ENCODE measurements around the gene DUSP7.

DUSP7 gene

DNA sequence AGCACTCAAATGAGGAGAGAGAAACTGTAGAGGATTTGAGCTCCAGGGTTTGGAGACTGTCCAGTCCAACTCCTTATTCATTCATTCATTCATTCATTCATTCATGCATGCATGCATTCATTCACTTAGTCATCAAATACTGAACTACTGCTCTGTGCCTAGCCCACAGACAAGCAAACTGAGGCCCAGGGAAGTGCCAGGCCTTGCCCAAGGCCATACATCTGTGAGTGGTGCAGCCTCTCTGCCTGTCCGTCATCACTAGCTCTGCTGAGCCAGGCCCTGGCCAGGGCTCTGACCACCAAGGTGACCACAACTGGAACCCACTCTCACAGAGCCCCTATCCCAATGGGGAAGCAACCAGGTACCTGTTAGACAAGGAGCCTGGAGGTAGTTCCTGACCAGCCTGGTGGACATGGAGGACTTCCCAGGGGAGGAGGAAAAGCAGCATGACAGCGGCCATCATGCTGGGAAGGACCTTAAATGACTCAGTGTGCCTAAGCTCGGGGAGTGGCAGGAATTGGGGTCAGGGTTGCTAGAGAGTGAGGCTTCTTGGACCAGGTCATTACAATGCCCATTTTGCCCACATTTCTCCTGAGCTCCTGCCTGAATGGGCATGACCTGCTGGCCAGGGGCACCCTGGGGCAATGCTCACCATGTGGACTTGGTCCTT lies 33.1 kb downstream of the DUSP7 start:
- Histone ChIP-seq H3K9ac (ENCODE audit: low read length) (no peak overlapping the region), H3K4me3 (ENCODE audit: insufficient read depth in 1 of 2, low read depth in 1 of 2, low read length in 2 of 2) (no peak overlapping the region), H3K27me3 (ENCODE audit: control insufficient read depth in 1 of 2, insufficient read depth in 1 of 2, low read length in 2 of 2) (no peaks in the 10 kb centered on the region), H4K91ac (ENCODE audit: low read length) (peak overlapping the region; percentile 58), H3K4ac (ENCODE audit: low read depth in 1 of 2, low read length in 2 of 2) (peak overlapping the region in 1 of 2 experiments; percentile 20), H2BK120ac (ENCODE audit: low read depth, low read length) (no peak overlapping the region), H3K4me1 (ENCODE audit: control insufficient read depth, insufficient read depth, low read depth, low read length) (peaks cover 14% of the 10 kb centered on the region), H3K36me3 (ENCODE audit: control insufficient read depth in 1 of 2, insufficient read depth in 2 of 2, low read depth in 1 of 2, low read length in 2 of 2) (no peaks in the 10 kb centered on the region), H2BK15ac (ENCODE audit: low read depth, poor library complexity, severe bottlenecking) (peak overlapping the region; percentile 71), H3K9me3 (ENCODE audit: control insufficient read depth, low read length) (no peaks in the 10 kb centered on the region), H3K4me2 (ENCODE audit: low read length, poor library complexity, severe bottlenecking) (no peak overlapping the region), H2AFZ (ENCODE audit: low read depth, low read length) (no peak overlapping the region), H2AK5ac (ENCODE audit: low read length, severe bottlenecking) (no peak overlapping the region), H3K27ac (ENCODE audit: low read length, poor library complexity, severe bottlenecking) (no peak overlapping the region), H4K8ac (ENCODE audit: low read length) (peak overlapping the region; percentile 8), H3K79me1 (replicated peaks; ENCODE audit: low read length, poor library complexity, severe bottlenecking) (no peaks in the 10 kb centered on the region), H2BK5ac (ENCODE audit: low read depth, low read length, poor library complexity, severe bottlenecking) (no peak overlapping the region), H3K18ac (ENCODE audit: low read depth in 1 of 2, low read length in 2 of 2) (peak overlapping the region in 1 of 2 experiments; percentile 11), H3K23ac (ENCODE audit: low read length in 2 of 2) (no peak overlapping the region), H3K14ac (ENCODE audit: low read length in 2 of 2) (peak overlapping the region in 1 of 2 experiments; percentile 5), H2BK12ac (ENCODE audit: low read length in 2 of 2) (peak overlapping the region in 1 of 2 experiments; percentile 29)
- DNase-seq, result no peak
- WGBS, result 92% methylated on average over 3 of the region's 3 CpGs

DNA sequence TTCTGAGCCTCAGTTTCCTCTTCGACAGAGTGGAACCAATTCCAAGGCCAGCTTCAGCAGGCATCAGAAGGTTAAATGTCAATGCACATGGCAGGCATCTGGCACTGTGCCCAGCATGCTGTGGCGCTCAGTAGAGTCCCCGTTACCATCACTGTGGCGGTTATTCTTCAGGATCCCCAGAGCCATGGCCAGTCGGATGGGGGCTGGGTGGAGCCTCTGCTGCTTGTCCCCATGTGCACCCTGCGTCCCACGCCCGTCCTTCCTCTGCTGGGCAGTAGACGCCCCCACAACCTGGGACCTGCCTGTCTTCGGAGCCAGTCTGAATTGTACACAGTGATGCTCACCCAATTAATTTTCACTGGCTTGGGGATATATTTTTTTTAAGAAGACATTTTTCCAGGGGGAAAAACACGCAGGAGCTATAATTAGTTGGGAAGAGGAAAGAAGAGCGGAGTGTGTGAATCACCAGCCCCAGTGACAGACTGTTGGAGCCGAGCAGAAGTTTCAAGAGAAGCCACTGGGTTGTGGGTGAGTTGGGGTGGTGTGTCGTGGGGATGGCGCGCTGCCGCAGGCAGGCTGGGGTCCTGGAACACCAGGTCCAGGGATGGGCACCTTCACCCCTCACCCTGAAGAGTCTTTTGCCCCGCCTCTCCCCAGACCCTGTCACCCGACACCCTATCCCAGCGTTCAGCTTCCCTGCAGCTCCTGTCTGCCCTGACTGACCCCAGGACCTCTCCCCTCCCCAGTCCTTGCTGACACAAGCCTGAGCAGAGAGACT lies 33.9 kb downstream of the DUSP7 start:
- Histone ChIP-seq H3K36me3 (ENCODE audit: control insufficient read depth in 1 of 2, insufficient read depth in 2 of 2, low read depth in 1 of 2, low read length in 2 of 2) (no peaks in the 10 kb centered on the region), H3K9me3 (ENCODE audit: control insufficient read depth, low read length) (no peaks in the 10 kb centered on the region), H2AK5ac (ENCODE audit: low read length, severe bottlenecking) (no peak overlapping the region), H3K4me2 (ENCODE audit: low read length, poor library complexity, severe bottlenecking) (no peak overlapping the region), H3K23ac (ENCODE audit: low read length in 2 of 2) (no peak overlapping the region), H3K4ac (ENCODE audit: low read depth in 1 of 2, low read length in 2 of 2) (no peak overlapping the region), H3K27ac (ENCODE audit: low read length, poor library complexity, severe bottlenecking) (no peak overlapping the region), H3K14ac (ENCODE audit: low read length in 2 of 2) (no peak overlapping the region), H2BK12ac (ENCODE audit: low read length in 2 of 2) (no peak overlapping the region), H4K91ac (ENCODE audit: low read length) (peak overlapping the region; percentile 58), H2BK15ac (ENCODE audit: low read depth, poor library complexity, severe bottlenecking) (no peak overlapping the region), H2AFZ (ENCODE audit: low read depth, low read length) (no peak overlapping the region), H3K18ac (ENCODE audit: low read depth in 1 of 2, low read length in 2 of 2) (no peak overlapping the region), H3K4me1 (ENCODE audit: control insufficient read depth, insufficient read depth, low read depth, low read length) (peaks cover 14% of the 10 kb centered on the region), H3K9ac (ENCODE audit: low read length) (no peak overlapping the region), H2BK5ac (ENCODE audit: low read depth, low read length, poor library complexity, severe bottlenecking) (no peak overlapping the region), H2BK120ac (ENCODE audit: low read depth, low read length) (no peak overlapping the region), H3K79me1 (replicated peaks; ENCODE audit: low read length, poor library complexity, severe bottlenecking) (no peaks in the 10 kb centered on the region), H4K8ac (ENCODE audit: low read length) (peak overlapping the region; percentile 14), H3K27me3 (ENCODE audit: control insufficient read depth in 1 of 2, insufficient read depth in 1 of 2, low read length in 2 of 2) (no peaks in the 10 kb centered on the region), H3K4me3 (ENCODE audit: insufficient read depth in 1 of 2, low read depth in 1 of 2, low read length in 2 of 2) (no peak overlapping the region)
- DNase-seq, result peak; percentile 64
- WGBS, result 78% methylated on average over 13 of the region's 20 CpGs

DNA sequence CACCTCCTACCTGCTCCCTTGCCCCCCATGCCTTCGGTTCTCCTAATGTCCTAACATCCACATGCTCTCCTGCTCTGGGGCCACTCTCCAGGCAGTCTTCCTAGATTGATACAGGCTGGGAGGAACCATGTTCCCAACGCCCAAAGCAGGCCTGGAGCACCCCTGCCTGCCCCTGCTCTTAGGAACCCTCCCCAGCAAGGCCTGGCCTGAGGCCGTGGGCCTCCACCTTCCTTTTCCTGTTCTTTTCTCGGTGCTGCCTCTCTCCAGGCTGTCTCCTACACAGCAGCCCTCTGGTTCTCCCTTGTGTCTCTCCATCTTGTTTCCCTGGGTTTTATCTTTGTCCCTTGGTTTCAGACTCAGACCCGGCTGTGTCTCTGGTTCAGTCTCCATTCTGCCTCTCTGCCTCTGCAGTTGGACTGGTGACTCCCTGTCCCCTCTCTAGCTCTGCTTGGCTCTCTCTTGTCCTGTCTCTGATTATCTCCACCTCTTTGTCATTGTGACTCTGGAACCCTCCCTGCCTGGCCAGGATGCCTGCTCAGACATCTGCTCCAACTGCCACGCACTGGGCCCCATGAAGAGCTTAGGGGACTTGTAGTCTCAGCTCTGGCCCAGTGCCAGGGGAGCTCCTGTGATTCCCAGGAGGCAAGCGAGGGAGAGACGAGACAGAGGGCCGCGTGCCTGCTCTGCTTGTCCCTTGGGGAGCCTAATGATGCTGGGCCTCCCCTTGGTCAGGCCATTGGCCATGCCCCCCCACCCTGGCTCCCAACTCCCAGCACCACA lies 34.7 kb downstream of the DUSP7 start:
- 85% methylated on average over 10 of the region's 10 CpGs for WGBS
- Histone ChIP-seq H2AFZ (ENCODE audit: low read depth, low read length) (no peak overlapping the region), H3K36me3 (ENCODE audit: control insufficient read depth in 1 of 2, insufficient read depth in 2 of 2, low read depth in 1 of 2, low read length in 2 of 2) (no peaks in the 10 kb centered on the region), H3K4me3 (ENCODE audit: insufficient read depth in 1 of 2, low read depth in 1 of 2, low read length in 2 of 2) (no peak overlapping the region), H4K8ac (ENCODE audit: low read length) (no peak overlapping the region), H2BK15ac (ENCODE audit: low read depth, poor library complexity, severe bottlenecking) (no peak overlapping the region), H3K79me1 (replicated peaks; ENCODE audit: low read length, poor library complexity, severe bottlenecking) (no peaks in the 10 kb centered on the region), H2AK5ac (ENCODE audit: low read length, severe bottlenecking) (no peak overlapping the region), H3K9ac (ENCODE audit: low read length) (no peak overlapping the region), H4K91ac (ENCODE audit: low read length) (peak overlapping the region; percentile 3), H3K4ac (ENCODE audit: low read depth in 1 of 2, low read length in 2 of 2) (no peak overlapping the region), H2BK5ac (ENCODE audit: low read depth, low read length, poor library complexity, severe bottlenecking) (no peak overlapping the region), H3K9me3 (ENCODE audit: control insufficient read depth, low read length) (no peaks in the 10 kb centered on the region), H2BK120ac (ENCODE audit: low read depth, low read length) (no peak overlapping the region), H3K18ac (ENCODE audit: low read depth in 1 of 2, low read length in 2 of 2) (peak overlapping the region in 1 of 2 experiments; percentile 21), H3K27me3 (ENCODE audit: control insufficient read depth in 1 of 2, insufficient read depth in 1 of 2, low read length in 2 of 2) (no peaks in the 10 kb centered on the region), H3K14ac (ENCODE audit: low read length in 2 of 2) (no peak overlapping the region), H2BK12ac (ENCODE audit: low read length in 2 of 2) (no peak overlapping the region), H3K4me1 (ENCODE audit: control insufficient read depth, insufficient read depth, low read depth, low read length) (peaks cover 14% of the 10 kb centered on the region), H3K27ac (ENCODE audit: low read length, poor library complexity, severe bottlenecking) (no peak overlapping the region), H3K4me2 (ENCODE audit: low read length, poor library complexity, severe bottlenecking) (no peak overlapping the region), H3K23ac (ENCODE audit: low read length in 2 of 2) (no peak overlapping the region)
- peak; percentile 9 for DNase-seq

DNA sequence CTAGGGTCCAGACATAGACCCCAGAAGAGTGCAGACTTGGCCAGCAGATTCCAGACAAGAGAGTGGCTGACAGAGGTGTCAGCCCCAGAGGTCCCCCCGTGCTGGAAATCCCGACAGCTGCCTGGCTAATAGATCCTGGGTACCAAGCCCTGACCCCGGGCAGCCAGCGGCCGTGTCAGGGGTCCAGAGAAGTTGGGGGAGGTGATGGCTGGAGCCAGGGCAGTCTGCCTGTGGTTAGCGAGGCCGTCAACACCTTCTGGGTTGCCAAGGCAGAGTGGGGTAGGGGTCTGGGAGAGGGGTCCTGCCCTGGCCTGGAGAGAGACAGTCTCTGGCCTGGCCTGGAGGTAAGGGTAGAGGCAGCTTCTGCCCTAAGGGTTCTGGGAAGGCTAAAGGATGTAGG lies 35.6 kb downstream of the DUSP7 start:
- DNase-seq, result no peak
- no peak overlapping the region for H3K18ac ChIP-seq (ENCODE audit: low read depth in 1 of 2, low read length in 2 of 2)
- H2BK12ac ChIP-seq (ENCODE audit: low read length in 2 of 2), result no peak overlapping the region
- no peaks in the 10 kb centered on the region for H3K79me1 ChIP-seq (replicated peaks; ENCODE audit: low read length, poor library complexity, severe bottlenecking)
- H3K27ac ChIP-seq (ENCODE audit: low read length, poor library complexity, severe bottlenecking), result no peak overlapping the region
- no peak overlapping the region for H2BK120ac ChIP-seq (ENCODE audit: low read depth, low read length)
- H3K4me3 ChIP-seq (ENCODE audit: insufficient read depth in 1 of 2, low read depth in 1 of 2, low read length in 2 of 2), result no peak overlapping the region
- no peak overlapping the region for H2AK5ac ChIP-seq (ENCODE audit: low read length, severe bottlenecking)
- H3K4me1 ChIP-seq (ENCODE audit: control insufficient read depth, insufficient read depth, low read depth, low read length), result peaks cover 14% of the 10 kb centered on the region
- no peak overlapping the region for H3K4me2 ChIP-seq (ENCODE audit: low read length, poor library complexity, severe bottlenecking)
- H3K4ac ChIP-seq (ENCODE audit: low read depth in 1 of 2, low read length in 2 of 2), result peak overlapping the region in 1 of 2 experiments; percentile 13
- H2BK5ac ChIP-seq (ENCODE audit: low read depth, low read length, poor library complexity, severe bottlenecking), result no peak overlapping the region
- no peak overlapping the region for H3K23ac ChIP-seq (ENCODE audit: low read length in 2 of 2)
- H2AFZ ChIP-seq (ENCODE audit: low read depth, low read length), result no peak overlapping the region
- no peak overlapping the region for H3K14ac ChIP-seq (ENCODE audit: low read length in 2 of 2)
- H3K27me3 ChIP-seq (ENCODE audit: control insufficient read depth in 1 of 2, insufficient read depth in 1 of 2, low read length in 2 of 2), result no peaks in the 10 kb centered on the region
- no peak overlapping the region for H4K8ac ChIP-seq (ENCODE audit: low read length)
- H3K9ac ChIP-seq (ENCODE audit: low read length), result no peak overlapping the region
- 92% methylated on average over 7 of the region's 7 CpGs for WGBS
- H3K36me3 ChIP-seq (ENCODE audit: control insufficient read depth in 1 of 2, insufficient read depth in 2 of 2, low read depth in 1 of 2, low read length in 2 of 2), result no peaks in the 10 kb centered on the region
- H2BK15ac ChIP-seq (ENCODE audit: low read depth, poor library complexity, severe bottlenecking), result no peak overlapping the region
- peak overlapping the region; percentile 52 for H4K91ac ChIP-seq (ENCODE audit: low read length)
- no peaks in the 10 kb centered on the region for H3K9me3 ChIP-seq (ENCODE audit: control insufficient read depth, low read length)

Data from mesenchymal stem cell (in vitro differentiated cells and primary cell).